ENCODE results near the gene STK11.

The STK11 gene

GRCh38 chr19:1211494-1212234 lies 6.1 kb downstream of the STK11 start:
- DNase-seq: no peak

- peak; percentile 57 to 73 for DNase-seq
Measured at GRCh38 chr19:1213391-1214286, 8.1 kb downstream of the STK11 start.

GRCh38 chr19:1214299-1214861 lies 8.8 kb downstream of the STK11 start:
- no peak for DNase-seq

GRCh38 chr19:1214862-1215731 lies 9.5 kb downstream of the STK11 start:
- no peak for DNase-seq

- DNase-seq: no peak
Measured at GRCh38 chr19:1216756-1217155, 11.2 kb downstream of the STK11 start.

- no peak for DNase-seq
Measured at GRCh38 chr19:1217366-1217765, 11.8 kb downstream of the STK11 start.

GRCh38 chr19:1218751-1219567 lies 13.4 kb downstream of the STK11 start:
- no peak for DNase-seq

GRCh38 chr19:1219786-1220476 lies 14.4 kb downstream of the STK11 start:
- DNase-seq: no peak

- no peak for DNase-seq
Measured at GRCh38 chr19:1220477-1220930, 14.9 kb downstream of the STK11 start.

- no peak for DNase-seq
Measured at GRCh38 chr19:1220976-1221903, 15.7 kb downstream of the STK11 start.

GRCh38 chr19:1221904-1222255 lies 16.3 kb downstream of the STK11 start:
- no peak for DNase-seq

- no peak for DNase-seq
Measured at GRCh38 chr19:1222394-1222793, 16.8 kb downstream of the STK11 start.

GRCh38 chr19:1223018-1223855 lies 17.7 kb downstream of the STK11 start:
- DNase-seq: peak in 1 of 2 experiments; percentile 49

- no peak for DNase-seq
Measured at GRCh38 chr19:1224047-1224825, 18.7 kb downstream of the STK11 start.

GRCh38 chr19:1224847-1225246 lies 19.3 kb downstream of the STK11 start:
- DNase-seq: no peak

- DNase-seq: no peak
Measured at GRCh38 chr19:1225440-1226226, 20.1 kb downstream of the STK11 start.

GRCh38 chr19:1226227-1226518 lies 20.6 kb downstream of the STK11 start:
- DNase-seq: no peak
